K562 (cell line): ENCODE data around the gene CNN3. TPM values are rescaled to one million over a fixed set of nuclear protein-coding genes. Genes with fewer than 3 reads are reported as not detected.
A peak's percentile ranks its signal among the peaks of the same experiment; 100 is the strongest.

Source experiments
- ATAC-seq: fragments of 200-7000 bp; cut with Tn5 transposase; 3 replicates; pipeline ENCODE4 v1.9.1; 2020; ENCODE audit warnings: moderate library complexity
- BruUV-seq: library from RNA; stranded (reverse); fragments of 400-500 nt; replicated peaks from 2 replicates; lab custom pipeline; 2021; lab: Mats Ljungman, UMichigan
- CTCF ChIA-PET: fragments of 300-600 bp; formaldehyde crosslinking; extraction: SDS; loops from one replicate; lab custom pipeline; 2021; ENCODE audit warnings: low intra/inter-chr PET ratio; lab: Yijun Ruan, JAX
- POLR2A ChIA-PET: fragments of 300-600, 350-650 bp; sonication (Branson Sonifier 250); formaldehyde crosslinking; extraction: SDS; loops from one replicate; lab custom pipeline; 2021; ENCODE audit warnings: antibody characterized with exemption, inconsistent platforms; lab: Yijun Ruan, JAX
- DNase-seq, 4 experiments: peaks; one replicate each; pipeline versions ENCODE4 v3.0.0 to v3.0.0-alpha.2; 2011 to 2018; ENCODE audit warnings: low spot score in 3 of 4, mixed read lengths in 3 of 4; ENCODE audit errors: extremely low read depth in 1 of 4
- FAIRE-seq: peaks from 2 replicates; lab custom pipeline; 2011; peaks lifted over from hg19 to GRCh38; lab: Jason Lieb, UNC
- H2AFZ ChIP-seq: 2 replicates; pipeline ENCODE4 v1.6.0; 2011; ENCODE audit warnings: low read depth, low read length, control low read depth, inconsistent platforms
- H3K27ac ChIP-seq: fragments of 200-600 bp; 3 replicates; pipeline ENCODE4 v1.8.0; 2011; ENCODE audit warnings: low read depth, mild to moderate bottlenecking, control low read depth, inconsistent platforms, low read length, moderate library complexity, mixed read lengths; ENCODE audit errors: extremely low read depth
- H3K27me3 ChIP-seq, 2 experiments: fragments of 300-600 bp in 1 of 2; 2 replicates in 1 of 2; 3 replicates in 1 of 2; pipeline versions ENCODE4 v1.6.0 to v1.8.0; 2011; ENCODE audit warnings: inconsistent platforms in 2 of 2, low read length in 2 of 2, mild to moderate bottlenecking in 1 of 2, mixed read lengths in 1 of 2, moderate library complexity in 1 of 2; ENCODE audit not compliant: control insufficient read depth in 2 of 2, insufficient read depth in 2 of 2
- H3K36me3 ChIP-seq: fragments of 300-600 bp; 3 replicates; pipeline ENCODE4 v1.8.0; 2011; ENCODE audit warnings: mild to moderate bottlenecking, low read length, inconsistent platforms; ENCODE audit not compliant: control insufficient read depth, insufficient read depth
- H3K4me1 ChIP-seq, 2 experiments: fragments of 200-600 bp in 1 of 2; replicated peaks in 1 of 2; 2 replicates in 1 of 2; 3 replicates in 1 of 2; pipeline versions ENCODE4 v1.5.1 to v1.8.0; 2011; ENCODE audit warnings: inconsistent platforms in 2 of 2, low read length in 2 of 2, mild to moderate bottlenecking in 1 of 2, mixed read lengths in 1 of 2, moderate library complexity in 1 of 2; ENCODE audit not compliant: control insufficient read depth in 2 of 2, insufficient read depth in 2 of 2
- H3K4me2 ChIP-seq: 2 replicates; pipeline ENCODE4 v1.6.1; 2011; ENCODE audit warnings: low read length, control low read depth, inconsistent platforms, mixed read lengths; ENCODE audit not compliant: insufficient read depth
- H3K4me3 ChIP-seq: fragments of 200-600 bp; sonication (generic), shearing (Covaris generic); 2 replicates; pipeline ENCODE4 v1.5.1; 2016; ENCODE audit warnings: control low read depth, inconsistent platforms
- H3K79me2 ChIP-seq: fragments of 200-600 bp; 3 replicates; pipeline ENCODE4 v1.8.0; 2011; ENCODE audit warnings: low read length, inconsistent platforms; ENCODE audit not compliant: control insufficient read depth, insufficient read depth
- H3K9ac ChIP-seq, 2 experiments: 2 replicates each; pipeline versions ENCODE4 v1.6.0 to v1.6.1; 2011; ENCODE audit warnings: low read depth in 2 of 2, low read length in 2 of 2, control low read depth in 1 of 2, inconsistent platforms in 1 of 2, mild to moderate bottlenecking in 1 of 2, mixed read lengths in 1 of 2; ENCODE audit not compliant: insufficient read depth in 1 of 2
- H3K9me1 ChIP-seq: one replicate; pipeline ENCODE4 v1.6.0; 2011; ENCODE audit warnings: inconsistent platforms, mild to moderate bottlenecking, low read length, moderate library complexity; ENCODE audit not compliant: control insufficient read depth, insufficient read depth
- H3K9me3 ChIP-seq: replicated peaks from 2 replicates; pipeline ENCODE4 v1.5.1; 2011; ENCODE audit warnings: low read depth, low read length, inconsistent platforms; ENCODE audit not compliant: control insufficient read depth, insufficient read depth
- H4K20me1 ChIP-seq: replicated peaks from 2 replicates; pipeline ENCODE4 v1.6.1; 2011; ENCODE audit warnings: low read length, inconsistent platforms, mixed read lengths; ENCODE audit not compliant: control insufficient read depth, insufficient read depth
- GATA2 ChIP-seq: sonication (generic); formaldehyde crosslinking; IDR thresholded peaks from 2 replicates; pipeline ENCODE4 v1.4.0; 2020; ENCODE audit warnings: mild to moderate bottlenecking, missing genetic modification reagents
- HOXB6 ChIP-seq: fragments of 250-450 bp; sonication (Bioruptor Pico); IDR thresholded peaks from 2 replicates; pipeline ENCODE4 v1.5.1; 2022; ENCODE audit warnings: mild to moderate bottlenecking, borderline replicate concordance
- IRF2 ChIP-seq: sonication (generic); formaldehyde crosslinking; IDR thresholded peaks from 2 replicates; pipeline ENCODE4 v1.8.1; 2022; ENCODE audit warnings: mild to moderate bottlenecking, missing genetic modification reagents
- LARP7 ChIP-seq: fragments of 450-650 bp; IDR thresholded peaks from 2 replicates; pipeline ENCODE4 v1.6.1; 2016
- MECOM ChIP-seq: fragments of 250-450 bp; sonication (Bioruptor Pico); IDR thresholded peaks from 2 replicates; pipeline ENCODE4 v1.8.0; 2022; ENCODE audit warnings: inconsistent platforms
- MTA2 ChIP-seq: fragments of 450-650 bp; IDR thresholded peaks from 2 replicates; pipeline ENCODE4 v1.6.1; 2016; ENCODE audit warnings: low read depth
- NR1H2 ChIP-seq: sonication (generic); formaldehyde crosslinking; IDR thresholded peaks from 2 replicates; pipeline ENCODE4 v1.4.0; 2020; ENCODE audit warnings: mild to moderate bottlenecking, missing genetic modification reagents
- PHB2 ChIP-seq: fragments of 450-650 bp; IDR thresholded peaks from 2 replicates; pipeline ENCODE4 v1.6.1; 2017; ENCODE audit warnings: low read depth
- POLR2B ChIP-seq: fragments of 450-650 bp; IDR thresholded peaks from 2 replicates; pipeline ENCODE4 v1.6.1; 2018; ENCODE audit warnings: low read depth; ENCODE audit not compliant: partially characterized antibody
- SETDB1 ChIP-seq: IDR thresholded peaks from one replicate; pipeline ENCODE4 v1.6.1; 2012; ENCODE audit warnings: low read length, control low read depth, inconsistent platforms
- SUPT5H ChIP-seq: fragments of 450-650 bp; IDR thresholded peaks from 2 replicates; pipeline ENCODE4 v1.6.1; 2016
- ZNF316 ChIP-seq: fragments of 450-650 bp; IDR thresholded peaks from 2 replicates; pipeline ENCODE4 v1.6.1; 2016
- ZNF699 ChIP-seq: fragments of 250-450 bp; sonication (Bioruptor Pico); IDR thresholded peaks from 2 replicates; pipeline ENCODE4 v1.8.0; 2021; ENCODE audit warnings: mild to moderate bottlenecking, moderate library complexity; ENCODE audit not compliant: insufficient replicate concordance
- WGBS: fragments of 100-300 bp; shearing (Covaris generic); methylation state at CpG from one replicate; pipeline ENCODE4 v1.1.6; 2016; ENCODE audit warnings: low coverage, mixed read lengths; ENCODE audit not compliant: insufficient coverage; ENCODE audit errors: missing lambda C conversion rate; 5-methylcytosine and 5-hydroxymethylcytosine counted together
- in situ Hi-C: fragments of 300-500 bp; cut with MboI; formaldehyde crosslinking; loops from 4 replicates; pipeline ENCODE4 v1.15.0; 2018; ENCODE audit warnings: inconsistent platforms, mixed read lengths
- intact Hi-C: fragments of 100-400 bp; cut with micrococcal nuclease; formaldehyde crosslinking; loops from 2 replicates; pipeline ENCODE4 v1.14.2; 2022
- polyA plus RNA-seq, 8 experiments: library from polyadenylated mRNA; depleted of rRNA in 4 of 8; stranded (reverse) in 5 of 8; unstranded in 3 of 8; fragments of >200 nt; fragmentation: Nextera tagmentation in 2 of 8; fragmentation: Illumina TruSeq in 1 of 8; extraction: Ambion mirVana in 2 of 8; extraction: Trizol in 1 of 8; gene quantifications; 2 replicates each; pipeline versions ENCODE4 v1.2.1 to v1.2.3, GENCODE V29; 2011 to 2014; ENCODE audit warnings: inconsistent platforms in 1 of 8, missing spikeins in 1 of 8
- total RNA-seq, 7 experiments: library from RNA; depleted of rRNA in 6 of 7; stranded (reverse); fragments of >200 nt in 6 of 7; fragmentation: Illumina TruSeq in 2 of 7; extraction: Trizol in 2 of 7; gene quantifications; 2 replicates each; pipeline versions ENCODE4 v1.2.1 to v1.2.3, GENCODE V29; 2011 to 2021; ENCODE audit warnings: low replicate concordance in 1 of 7
- TF ChIP-seq, protein P1 (sequence below): fragments of 250-450 bp; sonication (Bioruptor Pico); IDR thresholded peaks from 2 replicates; pipeline ENCODE4 v1.8.0; 2021; ENCODE audit warnings: mild to moderate bottlenecking, moderate library complexity
- TF ChIP-seq, protein P2 (sequence below), 2 experiments: fragments of 450-650 bp in 1 of 2; sonication (generic) in 1 of 2; formaldehyde crosslinking in 1 of 2; IDR thresholded peaks; 2 replicates each; pipeline versions ENCODE4 v1.7.1 to v1.9.0; 2016 to 2022; ENCODE audit warnings: inconsistent platforms in 1 of 2, mild to moderate bottlenecking in 1 of 2, missing genetic modification reagents in 1 of 2

CNN3 gene
- total and polyA plus RNA-seq, 9 of the 15 experiments (the other 6 are each of a cell fraction or from before 2014, with no cell fraction given) = 0.06 to 0.62 (median 0.18) TPM; not detected in 4

DNA sequence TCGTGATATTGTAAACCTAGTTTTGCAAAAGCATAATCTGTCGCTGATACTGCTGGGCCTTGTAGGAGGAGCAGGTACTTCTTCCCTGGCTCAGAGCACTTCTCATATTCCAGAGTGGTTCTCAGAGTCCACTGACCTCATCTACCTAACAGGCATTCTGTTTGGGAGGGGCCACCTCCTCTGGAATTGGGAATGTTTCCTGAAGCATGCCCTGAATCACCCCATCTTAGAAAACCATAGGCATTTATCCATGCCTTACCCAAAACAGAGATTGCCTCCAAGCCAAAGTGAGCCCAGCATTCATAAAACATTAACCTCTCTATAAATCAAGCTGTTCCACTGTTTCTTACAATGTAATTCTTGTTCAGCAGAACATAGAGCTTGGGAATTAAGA, 71.6 kb downstream of the CNN3 start:
- H3K4me1 ChIP-seq = no peaks in the 10 kb centered on the region; a peak in 1 of 5 replicates
- peaks cover 3 to 4% of the 10 kb centered on the region in 2 experiments; a peak in 4 of 5 replicates for H3K27me3 ChIP-seq
- POLR2A ChIA-PET = interaction anchor here (0.8 to 1.5 kb wide), 2 partner anchors 186 to 867 kb away, joined by 3 read pairs; no protein-coding TSS in a partner anchor
- 3% methylated on average over 2 of the region's 2 CpGs for WGBS
- no peak overlapping the region for H3K27ac ChIP-seq
- in situ Hi-C loops (loop anchor here (5.0 to 10.0 kb wide), 2 partner anchors 187 to 389 kb away; no protein-coding TSS in a partner anchor), intact Hi-C loops (no loop called here)
- no peaks in the 10 kb centered on the region for H3K9me1 ChIP-seq
- H3K79me2 ChIP-seq = no peaks in the 10 kb centered on the region
- peak overlapping the region; percentile 72; the same call in 1 of the 2 replicates for H3K4me2 ChIP-seq
- CTCF ChIA-PET = interaction anchor here (1.6 to 3.4 kb wide), 2 partner anchors 186 to 188 kb away, joined by 7 to 25 read pairs; no protein-coding TSS in a partner anchor
- H3K9ac ChIP-seq = no peak overlapping the region
- BruUV-seq = no TSS peak
- no peak overlapping the region for H2AFZ ChIP-seq
- H4K20me1 ChIP-seq = no peaks in the 10 kb centered on the region
- H3K36me3 ChIP-seq = no peaks in the 10 kb centered on the region
- no peak overlapping the region for H3K4me3 ChIP-seq
- no peak for DNase-seq
- FAIRE-seq = no peak
- no peaks in the 10 kb centered on the region for H3K9me3 ChIP-seq
- ATAC-seq = no peak
- no peak for TF ChIP-seq MTA2
- TF ChIP-seq, protein P1, sequence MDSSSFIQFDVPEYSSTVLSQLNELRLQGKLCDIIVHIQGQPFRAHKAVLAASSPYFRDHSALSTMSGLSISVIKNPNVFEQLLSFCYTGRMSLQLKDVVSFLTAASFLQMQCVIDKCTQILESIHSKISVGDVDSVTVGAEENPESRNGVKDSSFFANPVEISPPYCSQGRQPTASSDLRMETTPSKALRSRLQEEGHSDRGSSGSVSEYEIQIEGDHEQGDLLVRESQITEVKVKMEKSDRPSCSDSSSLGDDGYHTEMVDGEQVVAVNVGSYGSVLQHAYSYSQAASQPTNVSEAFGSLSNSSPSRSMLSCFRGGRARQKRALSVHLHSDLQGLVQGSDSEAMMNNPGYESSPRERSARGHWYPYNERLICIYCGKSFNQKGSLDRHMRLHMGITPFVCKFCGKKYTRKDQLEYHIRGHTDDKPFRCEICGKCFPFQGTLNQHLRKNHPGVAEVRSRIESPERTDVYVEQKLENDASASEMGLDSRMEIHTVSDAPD (CRISPR knock-in tag) = no peak
- TF ChIP-seq SUPT5H = no peak
- no peak for TF ChIP-seq NR1H2 (CRISPR knock-in tag)
- TF ChIP-seq GATA2 = no peak
- no peak for TF ChIP-seq PHB2
- TF ChIP-seq IRF2 (CRISPR knock-in tag) = no peak
- TF ChIP-seq SETDB1 = no peak
- no peak for TF ChIP-seq ZNF699 (CRISPR knock-in tag)
- TF ChIP-seq POLR2B = no peak
- no peak for TF ChIP-seq HOXB6 (CRISPR knock-in tag)
- TF ChIP-seq, protein P2, sequence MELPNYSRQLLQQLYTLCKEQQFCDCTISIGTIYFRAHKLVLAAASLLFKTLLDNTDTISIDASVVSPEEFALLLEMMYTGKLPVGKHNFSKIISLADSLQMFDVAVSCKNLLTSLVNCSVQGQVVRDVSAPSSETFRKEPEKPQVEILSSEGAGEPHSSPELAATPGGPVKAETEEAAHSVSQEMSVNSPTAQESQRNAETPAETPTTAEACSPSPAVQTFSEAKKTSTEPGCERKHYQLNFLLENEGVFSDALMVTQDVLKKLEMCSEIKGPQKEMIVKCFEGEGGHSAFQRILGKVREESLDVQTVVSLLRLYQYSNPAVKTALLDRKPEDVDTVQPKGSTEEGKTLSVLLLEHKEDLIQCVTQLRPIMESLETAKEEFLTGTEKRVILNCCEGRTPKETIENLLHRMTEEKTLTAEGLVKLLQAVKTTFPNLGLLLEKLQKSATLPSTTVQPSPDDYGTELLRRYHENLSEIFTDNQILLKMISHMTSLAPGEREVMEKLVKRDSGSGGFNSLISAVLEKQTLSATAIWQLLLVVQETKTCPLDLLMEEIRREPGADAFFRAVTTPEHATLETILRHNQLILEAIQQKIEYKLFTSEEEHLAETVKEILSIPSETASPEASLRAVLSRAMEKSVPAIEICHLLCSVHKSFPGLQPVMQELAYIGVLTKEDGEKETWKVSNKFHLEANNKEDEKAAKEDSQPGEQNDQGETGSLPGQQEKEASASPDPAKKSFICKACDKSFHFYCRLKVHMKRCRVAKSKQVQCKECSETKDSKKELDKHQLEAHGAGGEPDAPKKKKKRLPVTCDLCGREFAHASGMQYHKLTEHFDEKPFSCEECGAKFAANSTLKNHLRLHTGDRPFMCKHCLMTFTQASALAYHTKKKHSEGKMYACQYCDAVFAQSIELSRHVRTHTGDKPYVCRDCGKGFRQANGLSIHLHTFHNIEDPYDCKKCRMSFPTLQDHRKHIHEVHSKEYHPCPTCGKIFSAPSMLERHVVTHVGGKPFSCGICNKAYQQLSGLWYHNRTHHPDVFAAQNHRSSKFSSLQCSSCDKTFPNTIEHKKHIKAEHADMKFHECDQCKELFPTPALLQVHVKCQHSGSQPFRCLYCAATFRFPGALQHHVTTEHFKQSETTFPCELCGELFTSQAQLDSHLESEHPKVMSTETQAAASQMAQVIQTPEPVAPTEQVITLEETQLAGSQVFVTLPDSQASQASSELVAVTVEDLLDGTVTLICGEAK (IDR thresholded peaks at IDR 0.05) = no peak
- TF ChIP-seq, protein P2 (CRISPR knock-in tag; IDR thresholded peaks at IDR 0.05) = no peak
- TF ChIP-seq ZNF316 = no peak
- no peak for TF ChIP-seq LARP7
- no peak for TF ChIP-seq MECOM (CRISPR knock-in tag)
